SKM-1 treated with dmso at 0.1 percent for 144 hours (cell line): ENCODE results near the gene MTM1.

Source experiments
- DNase-seq: peaks from one replicate; lab custom pipeline; 2025; ENCODE audit not compliant: unreplicated experiment; lab: John Stamatoyannopoulos, UW

MTM1 gene

DNA sequence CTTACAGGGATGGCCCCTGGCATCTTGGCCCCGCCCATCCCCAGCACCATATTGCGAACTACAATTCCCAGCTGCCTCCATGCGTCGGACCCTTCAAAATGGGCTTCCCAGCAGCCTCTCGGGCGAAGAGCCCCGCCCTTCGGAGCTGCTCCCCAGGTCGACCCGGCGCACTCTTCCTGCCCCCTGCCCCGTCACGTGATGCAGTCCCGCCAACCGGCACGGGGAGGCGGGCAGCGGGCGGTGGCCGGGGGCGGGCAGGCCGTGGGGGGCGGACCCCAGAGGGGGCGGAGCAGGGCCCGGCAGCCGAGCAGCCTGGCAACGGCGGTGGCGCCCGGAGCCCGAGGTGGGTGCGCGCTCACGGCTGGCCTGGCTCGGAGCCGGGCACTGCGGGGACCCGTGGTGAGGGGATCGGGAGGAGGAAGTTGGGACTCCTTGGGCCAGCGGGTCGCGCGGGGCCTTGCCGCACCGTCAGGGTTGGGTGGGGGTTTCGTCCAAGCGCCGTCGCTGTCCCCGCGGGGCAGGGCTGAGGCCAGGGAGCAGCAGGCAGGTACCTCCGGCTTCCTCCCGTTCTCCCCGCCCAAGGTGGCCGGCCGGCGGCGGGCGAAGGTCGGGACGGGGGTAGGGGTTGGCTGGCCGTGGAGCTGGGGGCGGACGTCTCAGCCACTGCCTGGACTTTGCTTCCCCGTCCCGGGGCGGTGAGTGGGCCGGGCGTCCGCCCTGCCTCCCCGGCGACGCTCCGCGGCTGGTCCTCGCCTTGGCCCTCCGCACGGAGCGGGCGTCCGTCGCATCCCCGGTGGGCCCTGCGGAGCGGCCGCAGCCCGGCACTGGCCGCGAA, at the start of gene MTM1:
Gene MTM1 (plus strand): TSS at position 302 of the 835 bp plus-strand sequence. CDS start 23,994 bp downstream, outside the sequence.
- peak; percentile 87 for DNase-seq

DNA sequence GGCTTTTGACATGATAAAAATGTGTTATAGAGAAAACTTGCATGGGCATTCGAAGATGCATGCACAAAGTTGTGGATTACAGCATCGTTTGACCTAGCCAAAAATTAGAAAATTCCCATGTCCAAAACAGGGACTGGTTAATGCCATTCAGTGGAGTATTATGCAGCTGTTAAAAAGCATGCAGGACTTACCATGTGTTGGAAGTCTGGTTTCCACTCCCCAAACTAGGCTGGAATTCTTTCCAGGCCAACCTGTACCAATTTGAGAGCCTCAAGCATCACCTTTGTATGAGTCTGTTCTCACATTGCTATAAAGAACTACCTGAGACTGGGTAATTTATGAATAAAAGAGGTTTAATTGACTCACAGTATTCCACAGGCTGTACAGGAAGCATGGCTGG, 45.9 kb upstream of the MTM1 start:
- no peak for DNase-seq

DNA sequence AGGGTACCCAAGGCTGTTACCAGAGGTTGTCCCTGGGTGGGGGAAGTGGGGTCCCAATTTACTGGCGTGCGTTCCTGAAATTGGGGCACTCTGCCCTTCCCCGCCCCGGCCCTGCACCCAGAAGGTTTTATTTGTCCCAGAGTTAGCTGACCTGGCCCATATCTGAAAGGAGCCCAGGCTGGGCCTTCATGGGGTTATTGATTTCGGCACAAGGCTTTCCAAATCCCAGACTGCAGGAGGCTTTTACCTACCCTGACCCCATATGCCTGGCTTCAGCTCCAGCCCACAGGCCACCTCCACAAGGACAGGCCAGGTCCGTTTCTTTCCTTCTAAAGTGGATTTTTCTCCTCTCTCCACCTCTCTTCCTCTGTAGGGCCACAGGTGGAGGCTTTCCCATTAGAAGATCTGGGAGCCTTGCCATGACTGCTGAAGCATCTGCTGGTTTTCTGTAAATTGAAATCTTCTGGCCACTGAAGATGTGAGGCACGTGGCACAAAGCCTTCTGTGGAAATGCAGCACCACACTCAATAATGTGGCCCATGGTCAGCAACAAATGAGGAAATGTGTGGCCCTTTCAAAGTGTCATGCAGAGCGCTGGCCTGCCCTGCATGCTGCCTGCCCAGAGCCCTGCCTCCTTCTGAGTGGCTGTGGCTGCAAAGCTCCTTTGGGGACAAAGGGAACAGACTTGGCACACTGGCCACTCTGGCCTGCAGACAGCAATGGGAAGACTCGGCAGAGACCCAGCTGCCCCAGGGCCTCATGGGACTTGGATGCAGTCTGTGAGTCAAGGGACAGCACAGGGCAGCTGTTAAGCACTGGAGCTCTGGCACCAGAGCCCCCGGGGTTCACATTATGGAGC, 43.1 kb upstream of the MTM1 start:
- DNase-seq = no peak

DNA sequence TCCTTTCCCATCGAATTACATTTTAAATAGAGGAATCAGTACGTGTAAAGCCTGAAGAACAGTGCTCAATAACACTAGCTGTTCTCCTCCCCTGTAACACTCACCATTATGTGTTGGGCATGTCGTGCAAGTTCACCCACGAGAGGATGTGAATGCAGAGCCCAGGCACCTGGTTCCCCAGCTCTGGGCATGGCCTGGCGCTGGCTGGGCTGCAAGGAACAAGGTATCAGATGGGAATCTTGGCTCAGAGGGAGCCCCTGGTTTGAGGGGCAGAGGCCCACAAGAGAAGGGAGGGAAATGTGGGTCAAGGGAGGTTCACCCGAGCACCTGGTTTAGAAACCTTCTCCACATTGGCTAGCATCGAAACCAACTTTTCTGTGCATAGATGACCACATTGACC, 41.7 kb upstream of the MTM1 start:
- DNase-seq = no peak

DNA sequence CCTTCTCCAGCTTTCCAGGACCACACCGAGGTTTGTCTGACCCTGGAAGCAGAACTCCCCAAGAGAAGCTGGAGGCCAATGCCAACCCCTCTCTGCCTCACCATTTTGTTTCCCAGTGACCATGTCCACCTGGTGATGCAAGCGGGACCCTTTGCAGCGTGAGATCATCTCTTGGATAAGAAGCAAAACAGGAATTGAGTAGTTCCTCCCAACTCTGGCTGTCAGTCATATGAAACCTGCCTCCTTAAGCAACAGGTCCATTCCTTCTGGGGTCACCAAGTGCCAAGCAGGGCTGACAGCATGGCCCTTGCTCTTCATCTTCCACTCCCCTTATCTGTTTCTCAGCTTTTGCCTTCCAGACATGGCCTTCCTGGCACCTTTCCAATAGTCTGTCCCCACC, 41.3 kb upstream of the MTM1 start:
- DNase-seq = peak; percentile 18

DNA sequence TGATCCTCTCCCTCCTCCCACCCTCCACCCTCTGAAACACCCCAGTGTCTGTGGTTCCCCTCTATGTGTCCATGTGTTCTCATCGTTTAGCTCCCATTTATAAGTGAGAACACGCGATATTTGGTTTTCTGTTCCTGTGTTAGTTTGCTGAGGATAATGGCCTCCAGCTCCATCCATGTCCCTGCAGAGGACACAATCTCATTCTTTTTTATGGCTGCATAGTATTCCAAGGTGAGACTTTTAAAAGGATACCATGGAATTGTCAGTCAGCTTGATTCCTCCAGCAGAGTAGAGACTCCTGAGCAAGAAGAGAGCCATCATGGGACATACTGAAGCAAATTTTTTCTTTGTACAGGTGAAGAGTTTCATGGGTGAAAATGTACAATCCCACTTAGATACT, 38.8 kb upstream of the MTM1 start:
- DNase-seq = no peak

DNA sequence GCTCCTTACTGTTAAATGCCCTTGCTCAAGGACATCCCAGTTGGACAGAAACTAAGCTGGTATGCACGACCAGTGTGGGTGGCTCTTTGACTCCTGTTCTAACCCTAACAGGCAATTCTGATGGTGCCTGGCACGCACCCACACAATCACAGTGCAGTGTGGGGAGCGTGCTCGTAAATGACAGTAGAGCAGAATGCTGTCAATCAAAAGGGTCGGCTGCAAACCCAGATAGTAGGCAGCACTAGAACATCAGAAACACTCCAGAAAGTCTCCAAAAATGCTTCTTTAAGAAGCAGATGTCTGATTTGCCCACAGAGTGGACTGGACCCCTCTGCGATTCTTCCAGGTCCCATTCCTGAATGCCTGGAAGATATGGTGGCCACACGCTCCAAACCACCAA, 37.6 kb upstream of the MTM1 start:
- no peak for DNase-seq

DNA sequence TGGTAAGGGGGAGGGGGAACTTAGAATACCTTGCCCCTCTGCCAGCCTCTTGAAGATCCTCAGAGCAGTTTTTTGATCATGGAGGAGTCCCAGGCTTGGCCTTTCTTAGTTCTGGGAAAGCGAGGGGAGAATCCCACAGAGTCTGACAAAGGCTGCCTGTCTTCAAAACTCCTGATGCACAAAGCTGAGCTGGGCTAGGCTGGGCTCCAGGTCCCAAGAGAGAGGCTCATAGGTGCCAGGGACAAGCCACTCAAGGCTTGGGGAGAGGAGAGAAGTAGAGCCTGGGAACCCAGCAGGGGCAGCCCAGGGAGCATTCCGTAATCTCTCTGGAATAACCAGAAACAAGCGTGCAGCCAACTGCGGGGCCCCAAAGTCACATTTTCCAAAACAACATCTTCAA, 37.0 kb upstream of the MTM1 start:
- DNase-seq = no peak

DNA sequence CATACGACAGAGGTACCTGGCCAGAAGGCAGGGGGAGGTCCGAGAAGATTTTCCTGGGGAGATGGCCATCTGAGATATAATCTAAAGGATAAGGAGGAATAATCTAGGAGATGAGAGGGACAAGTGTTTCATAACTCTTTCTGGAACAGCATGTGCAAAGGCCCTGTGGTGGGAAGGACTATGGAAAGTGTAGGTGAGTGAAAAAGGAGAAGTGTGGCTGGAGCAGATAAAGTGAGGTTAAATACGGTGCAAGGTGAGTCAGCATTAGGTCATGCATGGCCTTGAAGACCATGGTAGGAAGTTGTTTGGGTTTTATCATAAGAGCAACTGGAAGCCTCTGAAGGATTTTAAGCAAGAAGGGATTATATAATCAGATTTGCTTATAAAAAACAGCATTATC, 34.6 kb upstream of the MTM1 start:
- no peak for DNase-seq

DNA sequence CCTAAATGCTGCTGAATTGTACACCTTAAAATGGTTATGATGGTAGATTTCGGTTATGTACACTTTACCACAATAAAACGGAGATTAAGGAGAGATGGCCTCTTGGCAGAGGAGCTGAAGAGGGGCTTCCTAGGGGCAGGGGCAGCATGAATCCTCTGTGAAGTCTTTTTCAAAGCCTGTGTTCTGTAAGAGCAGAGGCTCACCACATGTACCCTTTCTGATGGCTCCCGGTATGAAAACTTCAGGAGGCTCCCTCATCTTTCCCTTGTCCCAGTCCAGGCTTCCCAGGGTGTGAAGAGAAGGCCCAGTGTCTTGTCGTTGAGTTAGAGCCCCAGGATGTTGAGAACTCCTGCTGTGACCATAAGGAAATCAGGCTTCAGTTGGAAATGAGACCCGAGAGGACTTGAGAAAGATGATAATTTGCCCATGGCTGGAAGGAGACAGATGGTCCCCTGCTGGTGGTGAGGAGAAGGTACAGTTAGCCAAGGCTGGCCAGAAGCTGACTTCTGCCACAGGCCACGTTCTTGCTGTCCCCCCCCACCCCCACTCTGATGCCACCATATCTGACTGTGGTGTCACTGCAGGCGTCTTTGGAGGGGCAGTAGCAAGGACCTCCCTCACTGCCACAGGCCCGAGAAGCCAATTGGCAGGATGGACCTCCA, 31.8 kb upstream of the MTM1 start:
- DNase-seq = no peak

DNA sequence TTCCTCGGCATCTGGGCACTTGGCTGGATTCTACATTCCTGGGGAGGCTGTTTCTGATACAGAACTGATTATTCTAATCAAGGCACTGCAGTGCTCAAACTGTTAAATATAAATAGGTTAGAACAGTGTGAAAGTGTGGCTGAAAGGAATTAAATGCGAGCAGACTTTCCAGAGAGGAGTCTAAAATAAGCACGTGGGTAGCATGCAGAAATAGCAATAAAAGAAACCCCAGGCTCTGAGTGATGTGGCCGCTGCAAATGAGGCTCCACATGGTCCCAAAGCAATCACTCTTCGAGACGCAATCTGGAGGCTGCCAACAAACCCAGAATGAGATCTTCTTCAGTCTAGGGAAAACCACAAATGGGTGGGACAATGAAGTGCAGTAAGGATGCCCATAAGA, 30.6 kb upstream of the MTM1 start:
- DNase-seq = no peak

DNA sequence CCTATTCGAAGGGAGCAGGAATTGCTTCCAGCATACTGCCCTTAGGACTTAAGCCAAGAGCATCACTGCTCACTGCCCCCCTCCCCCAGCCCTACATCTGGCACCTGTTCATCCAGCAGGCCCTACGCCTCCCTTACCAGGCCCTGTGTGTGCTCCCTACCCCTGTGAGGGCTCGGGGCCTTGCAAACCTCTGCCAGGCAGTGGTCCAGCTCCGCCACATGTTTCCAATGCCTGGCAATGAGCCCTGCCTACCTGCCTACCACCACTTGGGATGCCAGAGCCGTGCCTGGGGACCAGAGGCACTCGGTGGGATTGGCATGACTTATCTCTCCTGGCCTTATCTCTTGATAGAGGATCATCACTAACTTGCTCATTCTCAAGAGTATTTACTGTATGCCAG, 27.5 kb upstream of the MTM1 start:
- DNase-seq = no peak

DNA sequence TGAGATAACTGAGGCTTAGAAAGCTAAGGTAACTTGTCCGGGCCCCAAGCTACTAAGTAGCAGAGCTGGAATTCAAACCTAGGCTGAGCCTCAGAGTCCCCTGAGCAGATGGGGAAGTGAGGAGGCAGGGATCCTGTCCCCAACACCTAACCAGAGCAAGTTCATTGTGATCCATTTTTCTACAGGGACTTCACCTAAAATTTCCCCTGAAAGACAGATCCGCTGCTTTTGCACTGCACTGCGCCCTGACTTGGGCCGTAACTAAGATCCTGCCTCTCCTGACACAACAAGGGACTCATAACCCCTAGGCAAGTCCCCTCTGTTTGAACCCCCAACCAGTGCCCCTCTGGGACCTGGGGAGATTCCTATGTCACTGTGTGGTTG, 25.6 kb upstream of the MTM1 start:
- no peak for DNase-seq

DNA sequence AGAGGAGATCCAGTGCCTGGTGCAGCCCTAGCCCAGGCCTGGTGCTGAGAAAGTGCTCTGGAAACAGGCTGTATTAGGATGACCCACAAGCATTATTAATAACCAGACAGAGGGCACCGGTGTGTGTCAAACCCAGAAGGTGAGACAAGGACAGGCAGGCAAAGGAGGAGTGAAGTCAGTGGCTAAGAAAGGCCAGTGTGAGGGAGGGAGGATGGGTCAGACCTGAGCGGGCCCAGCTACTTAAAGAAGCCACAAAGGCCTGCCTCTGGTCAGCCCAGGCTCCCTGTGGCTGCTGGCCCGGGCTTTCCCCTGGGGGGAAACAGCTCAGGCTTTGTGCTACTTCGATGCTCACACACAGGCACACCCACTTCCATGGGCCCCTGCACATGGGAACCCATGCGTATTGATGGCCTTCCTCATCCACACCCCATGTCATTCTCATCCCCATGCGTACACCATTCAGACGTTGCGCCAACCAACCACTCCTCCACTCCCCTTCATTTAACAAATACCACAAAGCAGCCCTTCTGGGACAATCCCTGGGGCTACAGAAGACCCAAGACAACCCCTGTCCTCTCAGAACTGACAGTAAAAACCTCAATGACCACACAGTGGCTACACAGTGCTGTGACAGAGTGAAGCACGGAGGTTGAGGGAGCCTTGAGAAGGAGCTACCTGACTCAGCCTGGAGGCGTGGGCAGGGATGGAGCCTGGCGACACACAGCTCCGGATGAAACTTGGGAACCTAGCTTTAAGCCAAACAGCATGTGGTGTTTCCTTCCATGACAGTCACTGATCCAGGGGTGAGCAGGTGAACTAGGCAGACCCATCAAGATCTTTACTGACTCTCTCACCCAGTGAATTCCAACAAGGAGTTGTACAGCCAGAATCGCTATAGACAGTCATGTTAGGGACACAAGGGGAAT, 24.9 kb upstream of the MTM1 start:
- no peak for DNase-seq

DNA sequence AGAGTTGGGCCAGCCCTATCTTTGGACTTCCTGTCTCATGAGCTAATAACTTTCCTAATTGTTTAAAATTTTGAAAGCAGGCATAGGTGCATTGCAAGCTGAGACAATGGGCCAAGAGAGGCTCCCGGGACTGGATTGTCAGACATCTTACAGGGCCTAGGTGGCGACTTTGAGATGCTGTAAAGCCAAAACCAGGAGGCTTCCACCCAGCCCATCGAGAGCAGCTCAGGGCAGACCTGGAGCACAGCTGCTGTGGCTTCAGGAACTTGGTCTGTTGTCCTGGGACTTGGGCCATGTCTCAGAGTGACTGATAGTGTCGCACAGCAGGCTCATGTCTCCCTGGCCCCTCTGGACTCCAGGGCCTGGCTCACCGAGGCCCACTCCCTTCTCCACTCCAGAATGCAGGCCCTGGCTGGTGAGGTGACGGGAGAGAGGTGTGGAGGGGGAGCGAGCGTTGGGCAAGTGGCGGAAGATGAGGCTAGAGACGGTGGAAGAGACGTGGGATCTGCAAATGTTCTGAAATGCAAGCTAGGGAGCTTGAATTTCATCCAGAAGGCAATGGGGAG, 24.1 kb upstream of the MTM1 start:
- no peak for DNase-seq

DNA sequence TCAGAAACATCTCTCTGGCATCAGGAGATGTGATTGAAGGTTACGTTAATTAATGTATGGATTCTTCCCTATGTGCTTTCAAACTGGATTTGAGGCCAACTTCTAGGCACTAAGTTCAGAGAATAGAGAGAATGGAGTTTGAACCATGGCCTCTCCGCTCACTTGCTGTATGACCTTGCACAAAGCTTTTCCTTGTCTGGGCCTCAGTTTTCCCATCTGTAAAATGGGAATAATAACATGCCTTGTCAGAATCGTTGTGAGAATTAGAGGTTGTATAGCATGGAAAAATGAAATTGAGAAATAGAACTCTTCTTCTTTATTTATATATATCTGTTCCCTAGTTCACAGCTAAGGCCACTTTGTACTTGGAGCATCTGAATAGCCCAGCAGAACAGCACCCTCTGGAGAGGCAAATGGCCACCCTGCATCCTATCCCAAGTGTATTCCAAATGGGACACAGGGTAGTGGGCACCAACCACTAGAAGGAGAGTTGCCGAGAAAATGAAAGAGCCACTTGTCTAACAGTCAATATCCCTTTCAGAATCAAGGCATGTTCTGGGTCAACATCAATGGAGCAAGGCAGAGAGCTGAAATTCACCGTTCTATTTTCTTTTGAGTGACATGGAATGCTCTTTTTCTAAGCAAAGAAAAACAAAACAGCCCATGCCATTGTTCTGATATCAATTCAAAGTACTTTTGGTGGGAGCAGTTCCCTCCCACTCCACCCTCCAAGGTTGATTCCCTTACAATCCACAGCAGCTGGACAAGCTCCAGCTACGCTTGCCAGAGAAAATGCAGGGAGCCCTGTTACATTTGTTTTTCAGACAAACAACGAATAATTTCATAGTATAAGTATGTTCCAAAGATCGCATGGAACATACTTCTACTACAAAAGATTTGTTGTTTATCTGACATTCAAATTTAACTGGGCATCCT, 23.3 kb upstream of the MTM1 start:
- no peak for DNase-seq

DNA sequence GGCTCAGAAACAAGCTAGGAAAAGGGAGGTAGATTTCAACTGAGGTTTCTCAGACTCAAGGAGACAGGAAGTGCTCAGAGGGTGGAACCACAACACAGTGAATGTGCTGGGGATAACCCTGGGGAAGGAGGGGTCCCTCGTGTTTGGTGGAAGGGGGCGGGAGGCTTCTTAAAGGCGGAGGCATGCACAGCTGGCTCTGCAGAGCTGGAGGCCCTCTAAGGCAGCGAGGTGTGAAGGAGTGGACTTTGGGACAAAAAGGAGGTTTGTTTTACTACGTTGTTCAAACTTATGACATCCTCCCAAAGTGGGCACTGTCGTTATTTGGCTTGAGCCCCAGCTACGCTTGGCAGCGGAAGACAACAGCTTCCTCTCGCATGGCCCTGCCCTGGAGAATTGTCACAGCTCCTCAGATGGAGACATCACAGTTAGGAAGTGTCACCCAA, 21.7 kb upstream of the MTM1 start:
- DNase-seq = no peak

DNA sequence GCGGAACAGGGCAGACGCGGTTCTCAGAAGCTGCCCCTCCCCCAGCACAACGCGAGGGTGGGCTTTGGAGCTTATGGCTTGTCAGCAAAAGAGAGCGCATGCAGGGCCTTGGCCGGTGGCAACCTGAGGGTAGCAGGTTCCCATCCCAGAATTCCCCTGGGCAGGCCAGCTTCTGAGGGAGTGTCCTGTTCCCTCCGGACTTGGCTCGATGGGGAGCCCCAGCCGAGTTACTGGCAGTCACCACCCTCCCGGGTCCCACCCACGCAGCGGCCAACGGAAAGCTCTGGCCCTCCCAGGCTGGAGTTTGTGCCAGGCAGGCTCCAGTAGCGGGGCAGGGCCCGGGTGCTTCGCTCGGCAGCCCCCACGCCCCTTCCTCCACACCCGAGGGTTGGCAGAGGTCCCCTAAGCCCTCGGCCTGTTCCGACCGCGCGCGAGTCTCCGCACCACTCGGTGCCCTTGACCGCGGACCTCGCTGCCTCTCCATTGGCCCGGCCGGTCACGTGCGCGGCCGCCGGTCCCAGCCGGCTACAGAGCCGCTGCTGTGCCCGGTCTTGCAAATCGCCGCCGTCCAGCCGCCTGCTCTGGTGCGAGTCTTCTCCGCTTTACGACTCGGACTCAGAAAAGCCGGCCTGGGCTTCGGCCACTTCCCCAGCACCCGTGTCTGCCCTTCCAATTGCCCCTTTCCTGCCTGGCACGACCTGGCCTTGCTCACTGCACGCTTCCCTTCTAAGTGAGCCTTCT, 20.9 kb upstream of the MTM1 start:
- no peak for DNase-seq

DNA sequence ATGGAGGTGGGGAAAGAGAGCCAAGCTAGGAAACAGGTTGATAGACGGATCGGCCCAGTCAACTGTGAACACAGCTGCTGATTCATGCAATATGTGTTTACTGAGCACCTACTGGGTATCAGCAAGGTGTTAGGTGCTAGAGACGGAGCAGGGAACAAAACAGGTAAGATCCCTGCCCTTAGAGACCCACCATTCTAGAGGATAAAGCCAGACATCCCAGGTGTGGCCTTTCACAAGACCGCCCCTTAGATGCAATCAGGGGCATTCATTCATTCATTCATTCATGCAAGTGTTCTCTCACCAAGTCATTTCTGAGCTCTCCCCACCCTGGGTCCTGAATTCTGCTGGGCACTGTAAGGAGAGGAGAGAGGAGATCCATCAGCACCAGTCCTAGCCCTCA, 20.2 kb upstream of the MTM1 start:
- no peak for DNase-seq
